WI38 (cell line): ENCODE data around the gene CCSER1.
"Not testable (repeated sequence)": the region's sequence is repeated elsewhere in the genome, so short reads cannot be mapped to it uniquely, and the experiment has no call there.

Experiments
- H3K4me3 ChIP-seq: 2 replicates; pipeline ENCODE4 v1.5.1; 2011; ENCODE audit warnings: low read depth, mild to moderate bottlenecking, control low read depth, low read length
- CTCF ChIP-seq: IDR thresholded peaks from 2 replicates; pipeline ENCODE4 v1.5.1; 2012; ENCODE audit warnings: low read depth, mild to moderate bottlenecking, control low read depth, low read length

Gene CCSER1

GRCh38 chr4:91345632-91346031 lies 1218.4 kb downstream of the CCSER1 start:
- TF ChIP-seq CTCF, result no peak
- H3K4me3 ChIP-seq, result no peak overlapping the region

- H3K4me3 ChIP-seq, result not testable (repeated sequence)
Observed at GRCh38 chr4:91356496-91356895, 1229.3 kb downstream of the CCSER1 start.

- not testable (repeated sequence) for H3K4me3 ChIP-seq
Observed at GRCh38 chr4:91358016-91358415, 1230.8 kb downstream of the CCSER1 start.

GRCh38 chr4:91358621-91359020 lies 1231.4 kb downstream of the CCSER1 start:
- not testable (repeated sequence) for H3K4me3 ChIP-seq

- TF ChIP-seq CTCF, result no peak
- no peak overlapping the region for H3K4me3 ChIP-seq
Observed at GRCh38 chr4:91359041-91360031, 1232.1 kb downstream of the CCSER1 start.

GRCh38 chr4:91362125-91362524 lies 1234.9 kb downstream of the CCSER1 start:
- no peak overlapping the region for H3K4me3 ChIP-seq
- no peak for TF ChIP-seq CTCF

GRCh38 chr4:91366554-91366953 lies 1239.4 kb downstream of the CCSER1 start:
- TF ChIP-seq CTCF, result no peak

GRCh38 chr4:91369116-91369515 lies 1241.9 kb downstream of the CCSER1 start:
- no peak overlapping the region for H3K4me3 ChIP-seq
- no peak for TF ChIP-seq CTCF

More at GRCh38 chr4:91366554-91366953, 1239.4 kb downstream of the CCSER1 start:
- no peak overlapping the region for H3K4me3 ChIP-seq

GRCh38 chr4:91373546-91373945 lies 1246.4 kb downstream of the CCSER1 start:
- no peak overlapping the region for H3K4me3 ChIP-seq
- no peak for TF ChIP-seq CTCF

- not testable (repeated sequence) for H3K4me3 ChIP-seq
Observed at GRCh38 chr4:91405431-91405830, 1278.2 kb downstream of the CCSER1 start.
